HepG2 (cell line): ENCODE results near the gene ARHGAP5. TPM values are rescaled to one million over a fixed set of nuclear protein-coding genes. Genes with fewer than 3 reads are reported as not detected.
A peak's percentile ranks its signal among the peaks of the same experiment; 100 is the strongest.

ENCODE experiments used
- ATAC-seq: fragments of 200-7000 bp; cut with Tn5 transposase; 3 replicates; pipeline ENCODE4 v1.9.1; 2020; ENCODE audit warnings: mild to moderate bottlenecking, moderate library complexity
- BruUV-seq: library from RNA; stranded (reverse); fragments of 400-500 nt; replicated peaks from 2 replicates; lab custom pipeline; 2021; lab: Mats Ljungman, UMichigan
- CTCF ChIA-PET: fragments of 300-600 bp; formaldehyde crosslinking; extraction: SDS; loops from one replicate; lab custom pipeline; 2021; ENCODE audit warnings: low total read pairs, inconsistent platforms, low intra/inter-chr PET ratio; lab: Yijun Ruan, JAX
- POLR2A ChIA-PET: fragments of 350-600 bp; sonication (Branson Sonifier 250); formaldehyde crosslinking; loops from one replicate; lab custom pipeline; 2020; ENCODE audit warnings: antibody characterized with exemption, inconsistent platforms; lab: Yijun Ruan, JAX
- DNase-seq: peaks from one replicate; pipeline ENCODE4 v3.0.0-alpha.2; 2015; ENCODE audit warnings: low spot score
- FAIRE-seq: peaks from 3 replicates; lab custom pipeline; 2011; peaks lifted over from hg19 to GRCh38; lab: Jason Lieb, UNC
- H2AFZ ChIP-seq: one replicate; pipeline ENCODE4 v1.6.1; 2011; ENCODE audit warnings: low read length, inconsistent platforms
- H3K27ac ChIP-seq: fragments of 300-600 bp; 3 replicates; pipeline ENCODE4 v1.8.0; 2011; ENCODE audit warnings: mixed run types, mild to moderate bottlenecking, mixed read lengths, low read length, inconsistent platforms; ENCODE audit not compliant: insufficient read depth; ENCODE audit errors: extremely low read length
- H3K27me3 ChIP-seq, 2 experiments: fragments of 200-600 bp in 1 of 2; 2 replicates in 1 of 2; 3 replicates in 1 of 2; pipeline versions ENCODE4 v1.6.0 to v1.8.0; 2011; ENCODE audit warnings: low read length in 2 of 2, mild to moderate bottlenecking in 2 of 2, moderate library complexity in 2 of 2, inconsistent platforms in 1 of 2; ENCODE audit not compliant: insufficient read depth in 2 of 2, control insufficient read depth in 1 of 2
- H3K36me3 ChIP-seq, 2 experiments: fragments of 200-600 bp in 1 of 2; replicated peaks in 1 of 2; 2 replicates in 1 of 2; 3 replicates in 1 of 2; pipeline versions ENCODE4 v1.5.1 to v1.8.0; 2011; ENCODE audit warnings: low read length in 2 of 2, inconsistent platforms in 1 of 2; ENCODE audit not compliant: insufficient read depth in 2 of 2, control insufficient read depth in 1 of 2
- H3K4me1 ChIP-seq: 2 replicates; pipeline ENCODE4 v1.5.1; 2012; ENCODE audit warnings: low read length, inconsistent platforms; ENCODE audit not compliant: insufficient read depth
- H3K4me2 ChIP-seq: 2 replicates; pipeline ENCODE4 v1.6.0; 2011; ENCODE audit warnings: low read depth, low read length, inconsistent platforms
- H3K4me3 ChIP-seq, 3 experiments: fragments of 200-600 bp in 1 of 3; sonication (generic), shearing (Covaris generic) in 1 of 3; replicated peaks in 1 of 3; 2 replicates each; pipeline ENCODE4 v1.5.1; 2011 to 2016; ENCODE audit warnings: low read length in 3 of 3, inconsistent platforms in 2 of 3, low read depth in 2 of 3, mild to moderate bottlenecking in 2 of 3, control low read depth in 1 of 3, mixed read lengths in 1 of 3; ENCODE audit not compliant: insufficient read depth in 1 of 3
- H3K79me2 ChIP-seq: one replicate; pipeline ENCODE4 v1.6.1; 2011; ENCODE audit warnings: low read length, inconsistent platforms; ENCODE audit not compliant: insufficient read depth
- H3K9ac ChIP-seq: 2 replicates; pipeline ENCODE4 v1.6.0; 2011; ENCODE audit warnings: mild to moderate bottlenecking, low read depth, low read length, inconsistent platforms; ENCODE audit not compliant: insufficient read depth
- H3K9me3 ChIP-seq: 2 replicates; pipeline ENCODE4 v1.5.1; 2012; ENCODE audit warnings: mild to moderate bottlenecking, low read length
- H4K20me1 ChIP-seq: 2 replicates; pipeline ENCODE4 v1.6.0; 2011; ENCODE audit warnings: inconsistent platforms, mild to moderate bottlenecking, low read length, moderate library complexity; ENCODE audit not compliant: insufficient read depth
- KAT7 ChIP-seq: IDR thresholded peaks from 2 replicates; pipeline ENCODE4 v1.6.1; 2018; ENCODE audit warnings: borderline replicate concordance, missing compliant biosample characterization
- MTF2 ChIP-seq: sonication (generic); formaldehyde crosslinking; IDR thresholded peaks from 2 replicates; pipeline ENCODE4 v1.5.0; 2020; ENCODE audit warnings: missing genetic modification reagents, borderline replicate concordance
- TFE3 ChIP-seq: IDR thresholded peaks from 2 replicates; pipeline ENCODE4 v1.6.1; 2016
- ZNF251 ChIP-seq: sonication (generic); formaldehyde crosslinking; IDR thresholded peaks from 2 replicates; pipeline ENCODE4 v1.9.0; 2021; ENCODE audit warnings: mild to moderate bottlenecking, missing genetic modification reagents
- ZNF317 ChIP-seq: sonication (generic); formaldehyde crosslinking; IDR thresholded peaks from 2 replicates; pipeline ENCODE4 v1.5.0; 2020; ENCODE audit warnings: mild to moderate bottlenecking, missing genetic modification reagents
- ZNF550 ChIP-seq: sonication (generic); formaldehyde crosslinking; IDR thresholded peaks from 2 replicates; pipeline ENCODE4 v1.4.0; 2020; ENCODE audit warnings: mild to moderate bottlenecking, missing genetic modification reagents, borderline replicate concordance
- ZNF569 ChIP-seq: sonication (generic); formaldehyde crosslinking; IDR thresholded peaks from 2 replicates; pipeline ENCODE4 v1.5.0; 2020; ENCODE audit warnings: mild to moderate bottlenecking, missing genetic modification reagents, moderate library complexity, borderline replicate concordance
- ZNF737 ChIP-seq: sonication (generic); formaldehyde crosslinking; IDR thresholded peaks from 2 replicates; pipeline ENCODE4 v1.5.0; 2020; ENCODE audit warnings: missing genetic modification reagents, mild to moderate bottlenecking, borderline replicate concordance
- ZNF775 ChIP-seq: sonication (generic); formaldehyde crosslinking; IDR thresholded peaks from 2 replicates; pipeline ENCODE4 v1.4.0; 2020; ENCODE audit warnings: missing genetic modification reagents, mild to moderate bottlenecking, moderate library complexity, borderline replicate concordance
- ZNF839 ChIP-seq: sonication (generic); formaldehyde crosslinking; IDR thresholded peaks from 2 replicates; pipeline ENCODE4 v1.4.0; 2020; ENCODE audit warnings: missing genetic modification reagents, mild to moderate bottlenecking, borderline replicate concordance
- WGBS: methylation state at CpG from one replicate; pipeline ENCODE4 v1.1.6; 2017; ENCODE audit warnings: low lambda C conversion rate; 5-methylcytosine and 5-hydroxymethylcytosine counted together
- in situ Hi-C: cut with HindIII; loops from 2 replicates; pipeline ENCODE4 v1.10.0; 2017; ENCODE audit warnings: low pct_unique_long_range_greater_than_20kb; ENCODE audit not compliant: extremely low pct_ligation_motif_present
- intact Hi-C: fragments of 100-400 bp; cut with micrococcal nuclease; formaldehyde crosslinking; loops from one replicate; pipeline ENCODE4 v1.10.0; 2022; ENCODE audit not compliant: unreplicated experiment
- polyA plus RNA-seq, 8 experiments: library from polyadenylated mRNA; depleted of rRNA in 3 of 8; stranded (reverse) in 7 of 8; unstranded in 1 of 8; fragments of >200 nt; fragmentation: Illumina TruSeq in 4 of 8; extraction: Trizol in 4 of 8; gene quantifications; 2 replicates each; pipeline versions ENCODE4 v1.2.1 to v1.2.3, GENCODE V29; 2011 to 2016; ENCODE audit warnings: low read depth in 4 of 8, missing spikeins in 1 of 8, mixed read lengths in 1 of 8; ENCODE audit not compliant: insufficient read depth in 1 of 8
- total RNA-seq, 5 experiments: library from RNA; depleted of rRNA; stranded (reverse); fragments of >200 nt; fragmentation: Illumina TruSeq; extraction: Trizol; gene quantifications; 2 replicates each; pipeline ENCODE4 v1.2.3, GENCODE V29; 2016; ENCODE audit warnings: low read depth in 1 of 5
- TF ChIP-seq, protein P1 (sequence below): sonication (generic); formaldehyde crosslinking; IDR thresholded peaks from 2 replicates; pipeline ENCODE4 v1.5.1; 2020; ENCODE audit warnings: missing genetic modification reagents, mild to moderate bottlenecking, borderline replicate concordance
- TF ChIP-seq, protein P2 (sequence below): sonication (generic); formaldehyde crosslinking; IDR thresholded peaks from 2 replicates; pipeline ENCODE4 v1.5.1; 2020; ENCODE audit warnings: missing genetic modification reagents, mild to moderate bottlenecking, borderline replicate concordance
- TF ChIP-seq, protein P3 (sequence below): sonication (generic); formaldehyde crosslinking; conservative IDR thresholded peaks from 2 replicates; pipeline ENCODE4 v1.4.0; 2020; ENCODE audit warnings: missing genetic modification reagents

Gene ARHGAP5
- total and polyA plus RNA-seq, 2 of the 13 experiments (the other 11 are each of a cell fraction or from before 2014, with no cell fraction given), result 33.7 to 144 TPM

GRCh38 chr14:32200368-32201192, 123.5 kb downstream of the ARHGAP5 start (continued):
- TF ChIP-seq, protein P1, sequence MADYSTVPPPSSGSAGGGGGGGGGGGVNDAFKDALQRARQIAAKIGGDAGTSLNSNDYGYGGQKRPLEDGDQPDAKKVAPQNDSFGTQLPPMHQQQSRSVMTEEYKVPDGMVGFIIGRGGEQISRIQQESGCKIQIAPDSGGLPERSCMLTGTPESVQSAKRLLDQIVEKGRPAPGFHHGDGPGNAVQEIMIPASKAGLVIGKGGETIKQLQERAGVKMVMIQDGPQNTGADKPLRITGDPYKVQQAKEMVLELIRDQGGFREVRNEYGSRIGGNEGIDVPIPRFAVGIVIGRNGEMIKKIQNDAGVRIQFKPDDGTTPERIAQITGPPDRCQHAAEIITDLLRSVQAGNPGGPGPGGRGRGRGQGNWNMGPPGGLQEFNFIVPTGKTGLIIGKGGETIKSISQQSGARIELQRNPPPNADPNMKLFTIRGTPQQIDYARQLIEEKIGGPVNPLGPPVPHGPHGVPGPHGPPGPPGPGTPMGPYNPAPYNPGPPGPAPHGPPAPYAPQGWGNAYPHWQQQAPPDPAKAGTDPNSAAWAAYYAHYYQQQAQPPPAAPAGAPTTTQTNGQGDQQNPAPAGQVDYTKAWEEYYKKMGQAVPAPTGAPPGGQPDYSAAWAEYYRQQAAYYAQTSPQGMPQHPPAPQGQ (CRISPR knock-in tag), result 0 out of 2 replicates have a peak, but pooled peaks have one; percentile 4
- TF ChIP-seq MTF2 (CRISPR knock-in tag), result peak; percentile 55; the same call in 1 of the 2 replicates

DNA sequence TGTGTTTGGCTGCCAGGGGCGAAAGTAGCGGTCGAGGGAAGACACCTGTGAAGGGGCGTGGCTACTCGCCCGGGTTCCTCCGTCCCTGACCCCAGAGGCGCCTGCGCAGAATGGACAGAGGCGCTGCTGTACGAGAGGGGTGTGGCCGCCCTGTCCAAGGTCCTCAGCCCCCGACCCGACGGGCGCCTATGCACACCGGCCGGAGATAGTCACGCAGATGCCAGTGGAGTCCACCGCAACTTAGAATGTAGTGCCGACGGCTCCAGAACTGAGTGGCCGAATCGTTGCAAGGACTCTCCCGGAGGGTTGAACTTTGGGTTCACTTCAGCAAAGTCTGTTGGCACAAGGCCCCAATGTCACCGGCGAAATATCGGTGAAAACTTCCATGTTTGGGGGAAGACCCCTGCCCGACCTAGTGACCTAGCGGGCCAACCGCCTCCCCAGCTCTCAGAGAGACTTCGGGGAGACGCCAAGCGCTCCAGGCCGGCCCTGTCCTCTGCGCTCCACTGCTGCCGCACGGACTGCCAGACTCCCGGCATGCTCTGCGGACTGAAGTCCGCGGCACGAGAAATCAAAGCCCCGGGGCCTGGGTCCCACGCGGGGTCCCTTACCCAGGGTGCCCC, 124.2 kb downstream of the ARHGAP5 start:
- no peaks in the 10 kb centered on the region for H3K36me3 ChIP-seq
- in situ Hi-C loops, result loop anchor here (5.0 kb wide), 1 partner anchor 124 kb away; the partner anchor contains the start of gene ARHGAP5
- TSS peak; percentile 95 for BruUV-seq
- peak overlapping the region; percentile 91 for H3K9ac ChIP-seq
- H3K4me1 ChIP-seq, result peaks cover 21% of the 10 kb centered on the region
- DNase-seq (peak; percentile 98), FAIRE-seq (peak; percentile 40), ATAC-seq (peak; percentile 86)
- CTCF ChIA-PET, result no interaction called here
- POLR2A ChIA-PET, result interaction anchor here (2.3 to 3.0 kb wide), 2 partner anchors 124 to 744 kb away, joined by 11 to 89 read pairs; partner anchors contain the start of genes ARHGAP5 and DTD2
- 1% methylated on average over 46 of the region's 46 CpGs for WGBS
- H3K4me2 ChIP-seq, result peak overlapping the region; percentile 97
- intact Hi-C loops, result loop anchor here (1.0 to 10.0 kb wide), 6 partner anchors 51 to 1579 kb away; partner anchors contain the start of genes HECTD1, NUBPL and SCFD1
- no peaks in the 10 kb centered on the region; a peak in 1 of 5 replicates for H3K27me3 ChIP-seq
- no peaks in the 10 kb centered on the region for H4K20me1 ChIP-seq
- peak overlapping the region; percentile 87 for H3K27ac ChIP-seq
- peak overlapping the region; percentile 85 for H2AFZ ChIP-seq
- no peaks in the 10 kb centered on the region for H3K79me2 ChIP-seq
- H3K9me3 ChIP-seq, result no peaks in the 10 kb centered on the region
- peak overlapping the region; percentile 69 to 81 (median 75) for H3K4me3 ChIP-seq
- TF ChIP-seq ZNF569 (CRISPR knock-in tag) (peak; percentile 92; the same call in 1 of the 2 replicates), ZNF737 (CRISPR knock-in tag) (peak; percentile 96; the same call in 1 of the 2 replicates), KAT7 (CRISPR knock-in tag) (peak; percentile 97), ZNF775 (peak; percentile 82; the same call in 1 of the 2 replicates), ZNF839 (CRISPR knock-in tag) (peak; percentile 99), ZNF317 (CRISPR knock-in tag) (peak; percentile 94), TFE3 (CRISPR knock-in tag) (peak; percentile 74), ZNF550 (CRISPR knock-in tag) (peak; percentile 98), ZNF251 (CRISPR knock-in tag) (peak; percentile 79; the same call in 1 of the 2 replicates)
- TF ChIP-seq, protein P2, sequence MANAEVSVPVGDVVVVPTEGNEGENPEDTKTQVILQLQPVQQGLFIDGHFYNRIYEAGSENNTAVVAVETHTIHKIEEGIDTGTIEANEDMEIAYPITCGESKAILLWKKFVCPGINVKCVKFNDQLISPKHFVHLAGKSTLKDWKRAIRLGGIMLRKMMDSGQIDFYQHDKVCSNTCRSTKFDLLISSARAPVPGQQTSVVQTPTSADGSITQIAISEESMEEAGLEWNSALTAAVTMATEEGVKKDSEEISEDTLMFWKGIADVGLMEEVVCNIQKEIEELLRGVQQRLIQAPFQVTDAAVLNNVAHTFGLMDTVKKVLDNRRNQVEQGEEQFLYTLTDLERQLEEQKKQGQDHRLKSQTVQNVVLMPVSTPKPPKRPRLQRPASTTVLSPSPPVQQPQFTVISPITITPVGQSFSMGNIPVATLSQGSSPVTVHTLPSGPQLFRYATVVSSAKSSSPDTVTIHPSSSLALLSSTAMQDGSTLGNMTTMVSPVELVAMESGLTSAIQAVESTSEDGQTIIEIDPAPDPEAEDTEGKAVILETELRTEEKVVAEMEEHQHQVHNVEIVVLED (CRISPR knock-in tag), result peak; percentile 83; the same call in 1 of the 2 replicates
- TF ChIP-seq, protein P3, sequence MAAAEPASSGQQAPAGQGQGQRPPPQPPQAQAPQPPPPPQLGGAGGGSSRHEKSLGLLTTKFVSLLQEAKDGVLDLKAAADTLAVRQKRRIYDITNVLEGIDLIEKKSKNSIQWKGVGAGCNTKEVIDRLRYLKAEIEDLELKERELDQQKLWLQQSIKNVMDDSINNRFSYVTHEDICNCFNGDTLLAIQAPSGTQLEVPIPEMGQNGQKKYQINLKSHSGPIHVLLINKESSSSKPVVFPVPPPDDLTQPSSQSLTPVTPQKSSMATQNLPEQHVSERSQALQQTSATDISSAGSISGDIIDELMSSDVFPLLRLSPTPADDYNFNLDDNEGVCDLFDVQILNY (CRISPR knock-in tag), result no peak
